Cortex of kidney (tissue), 1 donor: ENCODE measurements around the gene JAZF1.

Experiments
- DNase-seq: peaks from one replicate; lab custom pipeline; 2025; lab: John Stamatoyannopoulos, UW

JAZF1 gene

DNA sequence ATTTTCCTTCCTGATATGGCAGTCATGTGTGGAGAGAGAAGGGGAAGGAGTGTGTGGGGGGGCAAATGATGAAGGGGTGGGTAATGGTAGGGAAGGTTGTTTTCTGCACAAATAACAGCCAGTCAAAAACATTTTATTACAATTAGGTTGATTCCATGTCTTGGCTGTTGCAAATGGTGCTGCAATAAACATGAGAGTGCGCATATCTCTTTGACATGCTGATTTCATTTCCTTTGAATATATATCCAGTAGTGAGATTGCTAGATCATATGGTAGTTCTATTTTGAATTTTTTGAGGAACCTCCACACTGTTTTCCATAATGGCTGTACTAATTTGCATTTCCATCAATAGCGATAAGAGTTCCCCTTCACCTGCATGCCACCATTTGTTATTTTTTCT, 10.6 kb upstream of the JAZF1 start:
- DNase-seq, result no peak

DNA sequence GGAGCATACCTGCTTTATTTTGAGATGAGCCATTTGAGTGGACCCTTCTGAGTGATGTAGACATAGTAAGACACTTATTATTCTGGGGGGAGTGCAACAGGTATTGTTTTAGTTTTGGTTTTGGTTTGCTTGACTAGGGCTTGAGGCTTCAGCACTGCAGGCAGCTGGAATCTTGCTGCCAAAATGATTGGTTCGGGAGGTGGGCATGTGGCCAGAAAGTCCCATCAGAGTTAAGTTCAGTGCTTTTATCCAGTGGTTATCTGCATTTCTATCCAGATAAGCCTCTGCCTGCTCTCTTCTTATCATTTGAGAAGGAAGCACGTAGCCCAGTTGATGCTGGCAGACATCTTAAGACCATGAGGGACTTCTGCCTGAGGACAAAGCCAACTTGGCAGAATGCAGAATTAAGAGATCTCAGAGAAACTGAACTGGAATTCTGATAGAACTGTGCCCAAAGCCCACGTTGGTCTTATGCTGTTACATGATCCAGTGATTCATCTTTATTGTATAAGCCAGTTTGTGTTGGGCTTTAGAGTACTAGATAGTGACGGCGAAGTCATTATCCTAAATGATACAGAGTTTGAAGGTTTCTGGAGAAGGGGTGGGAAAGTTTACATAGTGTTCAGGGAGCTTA, 9.6 kb upstream of the JAZF1 start:
- DNase-seq, result no peak

DNA sequence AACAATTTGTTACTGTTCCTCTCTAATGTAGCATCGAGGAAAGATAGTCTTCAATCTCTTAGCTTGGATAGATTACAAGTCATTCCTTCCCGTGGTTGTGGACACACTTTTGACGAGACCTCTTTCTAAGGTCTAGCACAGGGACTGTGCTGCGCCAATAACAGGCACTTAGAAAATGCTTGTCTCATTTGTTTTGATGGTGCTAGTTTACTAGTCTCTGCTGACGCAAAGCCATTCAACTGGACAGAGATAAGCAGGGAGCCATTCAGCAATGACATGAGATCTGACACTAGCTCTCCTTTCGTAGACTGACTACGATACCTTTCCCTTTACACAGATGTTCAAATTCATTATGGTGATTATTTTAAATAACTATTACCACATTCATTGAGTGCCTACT, 6.4 kb upstream of the JAZF1 start:
- DNase-seq, result no peak

DNA sequence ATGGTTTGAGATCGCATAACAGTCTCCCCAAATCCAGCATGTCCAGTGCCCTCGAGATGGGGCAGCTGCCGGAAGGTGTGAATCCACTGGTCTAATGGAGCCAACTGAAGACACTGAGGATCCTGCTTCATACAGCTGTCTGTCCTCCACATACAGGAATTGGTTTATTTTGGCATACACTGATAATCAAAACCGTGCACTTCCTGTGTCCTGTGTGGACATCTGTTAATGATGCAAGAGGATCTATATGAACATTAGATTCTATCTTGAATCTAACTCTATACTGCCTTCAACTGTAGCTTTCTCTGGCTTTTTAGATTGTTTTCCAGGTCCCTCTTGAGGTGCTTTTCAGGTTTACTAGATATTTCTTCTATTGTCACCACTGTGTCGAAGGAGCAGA, 3.0 kb upstream of the JAZF1 start:
- no peak for DNase-seq

DNA sequence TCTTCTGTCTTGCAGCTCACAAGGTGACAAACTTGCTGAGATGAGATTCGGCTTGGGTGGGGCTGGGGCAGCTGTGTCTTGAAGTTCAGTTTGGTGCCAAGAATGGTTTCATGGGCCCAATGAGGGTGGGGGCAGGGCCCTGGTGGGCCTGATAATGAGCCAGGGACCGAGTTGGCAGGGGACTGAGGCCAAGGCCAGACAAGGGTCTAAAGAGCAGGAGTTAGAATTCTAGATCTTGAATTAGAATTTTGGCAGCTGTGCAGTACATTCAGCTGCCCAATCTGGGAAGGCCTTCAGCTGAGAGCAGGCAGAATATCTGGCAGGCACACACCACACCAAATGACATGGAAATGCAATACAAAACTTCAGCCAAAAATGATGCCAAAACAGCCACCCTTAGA, 1.5 kb upstream of the JAZF1 start:
- no peak for DNase-seq

DNA sequence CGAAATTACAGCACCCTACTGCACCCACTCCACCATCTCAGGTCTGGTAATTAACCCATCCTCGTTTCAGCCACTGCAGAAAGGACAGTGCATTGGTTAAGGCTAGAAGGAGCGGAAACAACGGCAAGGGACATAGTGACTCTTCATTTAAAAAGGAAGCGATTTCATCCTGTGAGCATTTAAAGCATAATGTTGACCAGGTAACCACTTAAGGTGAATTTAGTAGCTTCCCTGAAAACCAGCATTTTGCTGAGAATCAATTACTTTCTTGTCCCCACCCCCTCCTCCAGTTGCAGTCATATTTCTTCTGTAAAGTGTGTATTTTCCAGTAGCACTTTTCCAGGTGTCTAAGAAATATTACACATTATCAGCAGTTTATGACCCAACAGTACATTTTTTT, 821 bp upstream of the JAZF1 start:
- no peak for DNase-seq

DNA sequence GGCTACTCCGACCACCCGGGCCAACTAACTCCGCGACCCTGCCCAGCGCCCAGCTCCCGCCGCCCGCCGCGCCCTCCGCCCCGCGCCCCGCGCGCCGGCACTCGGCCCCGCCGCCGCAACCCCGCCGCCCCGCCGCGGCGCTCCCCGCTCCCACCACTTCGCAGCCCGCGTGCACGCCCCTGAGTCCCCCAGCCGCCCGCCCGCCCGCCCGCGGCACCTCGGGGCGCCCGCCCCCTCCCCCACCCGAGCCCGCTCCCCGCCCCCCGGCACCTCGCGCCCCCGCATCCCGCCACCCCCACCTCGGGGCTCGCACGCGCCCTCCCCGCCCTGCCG, 598 bp downstream of the JAZF1 start:
- no peak for DNase-seq

DNA sequence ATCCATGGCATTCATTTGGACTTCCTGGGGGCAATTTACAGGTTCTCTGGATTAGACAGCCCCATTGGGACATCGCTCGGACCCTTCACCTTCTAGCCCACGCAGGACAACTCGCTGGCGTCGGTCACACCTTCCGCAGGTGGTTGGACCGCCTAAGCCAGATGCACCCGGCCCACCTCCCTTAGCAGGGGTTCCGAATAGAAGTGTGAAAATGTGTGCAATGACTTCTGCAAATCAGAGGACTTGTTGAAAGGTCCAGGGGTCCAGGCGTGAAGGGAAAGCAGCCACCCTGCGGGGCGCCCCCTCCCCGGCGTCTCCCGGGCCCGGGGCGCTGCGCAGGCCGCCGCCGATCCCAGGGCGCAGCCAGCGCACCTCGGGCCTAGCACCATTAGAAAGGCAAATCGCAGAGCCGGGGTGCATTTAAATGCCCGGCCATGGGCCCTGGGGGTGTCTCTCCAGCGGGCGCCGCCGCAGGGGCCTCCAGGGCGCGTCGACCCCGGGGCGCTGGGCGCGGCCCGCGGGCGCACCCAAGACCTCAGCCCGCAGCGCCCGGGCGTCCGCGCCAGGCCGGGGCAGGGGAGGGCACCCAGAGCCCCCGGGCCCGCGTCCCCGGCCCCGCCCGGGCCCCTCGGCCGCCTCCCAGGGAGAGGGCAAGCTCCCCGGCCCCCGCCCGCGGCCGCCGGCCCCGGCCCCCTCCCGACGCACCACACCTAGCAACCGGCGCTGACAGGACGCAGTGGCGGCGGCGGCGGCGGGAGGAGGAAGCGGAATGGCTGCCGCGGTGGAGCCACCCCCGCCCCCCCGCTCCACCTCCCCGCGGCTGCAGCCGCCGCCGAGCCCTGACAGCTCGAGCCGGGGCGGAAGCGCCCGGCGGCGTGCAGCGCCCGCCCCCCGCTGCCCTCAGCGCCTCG, 1.2 kb downstream of the JAZF1 start:
- no peak for DNase-seq

DNA sequence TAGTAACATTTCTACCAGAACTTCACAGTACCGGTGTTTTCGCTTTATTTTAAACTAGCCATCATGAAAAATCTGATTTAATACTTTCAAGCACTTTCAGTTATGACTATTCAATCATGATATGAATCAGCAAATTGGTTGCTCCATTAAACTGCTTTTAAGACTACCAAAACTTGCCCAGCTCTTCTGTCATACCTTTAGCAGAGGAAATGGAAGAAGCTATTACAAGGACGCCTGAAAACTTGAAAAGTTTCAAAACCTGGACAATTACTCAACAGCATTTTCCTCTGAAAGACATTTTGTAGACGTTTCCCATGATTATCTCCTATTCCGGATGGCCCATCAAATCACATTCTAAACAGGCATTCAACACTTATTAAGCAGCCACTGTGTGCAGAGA, 2.0 kb downstream of the JAZF1 start:
- no peak for DNase-seq

DNA sequence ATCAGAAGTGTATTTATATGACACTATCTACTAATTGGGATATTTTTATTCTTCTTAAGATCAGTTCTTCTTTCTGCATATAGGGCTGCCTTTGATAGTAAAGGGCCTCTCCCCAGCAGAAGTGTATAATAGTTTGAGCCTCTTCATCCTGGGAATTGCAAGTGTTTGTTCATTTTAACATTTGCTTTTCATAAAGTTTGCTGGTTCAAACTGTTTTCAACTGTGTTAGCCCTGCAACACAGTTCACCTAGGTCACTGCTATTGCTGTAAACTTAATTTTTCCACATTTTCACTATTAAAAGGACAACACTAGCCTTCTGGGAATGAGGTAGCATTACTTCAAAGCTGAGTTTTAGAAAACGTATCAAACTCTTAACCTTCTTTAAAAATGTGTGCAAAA, 2.8 kb downstream of the JAZF1 start:
- DNase-seq, result no peak

DNA sequence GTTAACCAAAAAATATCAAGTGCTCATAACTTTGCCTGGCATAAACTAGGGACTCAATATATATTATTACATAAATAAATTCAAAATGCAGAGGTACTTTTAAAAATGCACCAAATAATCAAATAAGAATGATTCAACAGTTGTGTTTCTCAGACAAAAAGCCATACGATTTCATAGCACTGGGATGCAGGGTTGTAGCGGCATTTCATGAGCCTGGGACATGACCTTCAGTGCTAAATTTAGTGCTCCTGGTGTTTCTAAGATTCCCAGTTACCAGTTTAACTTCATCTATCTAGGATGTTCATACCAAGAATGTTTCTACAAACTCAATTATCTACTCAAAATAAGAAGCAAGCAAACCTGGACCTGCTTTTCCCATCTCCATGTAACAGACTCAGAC, 4.0 kb downstream of the JAZF1 start:
- no peak for DNase-seq

DNA sequence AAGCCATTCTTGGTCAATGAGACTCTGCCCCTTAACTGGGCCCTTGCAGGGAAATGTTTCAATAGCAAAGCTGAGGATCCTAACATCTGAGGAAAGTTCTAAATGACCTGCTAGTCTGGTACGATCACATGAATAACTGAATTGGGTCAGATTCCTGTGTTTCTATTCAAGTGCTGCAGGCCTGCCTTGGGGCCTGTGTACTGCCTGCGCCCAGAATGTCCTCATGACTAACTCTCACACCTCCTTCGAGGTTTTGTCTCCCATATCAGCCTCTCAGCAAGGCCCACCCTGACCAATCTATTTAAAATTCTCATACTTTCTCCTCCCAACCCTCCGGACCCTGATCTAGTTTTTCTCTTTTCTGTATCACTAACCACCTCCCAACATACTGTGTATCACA, 4.4 kb downstream of the JAZF1 start:
- DNase-seq, result no peak

DNA sequence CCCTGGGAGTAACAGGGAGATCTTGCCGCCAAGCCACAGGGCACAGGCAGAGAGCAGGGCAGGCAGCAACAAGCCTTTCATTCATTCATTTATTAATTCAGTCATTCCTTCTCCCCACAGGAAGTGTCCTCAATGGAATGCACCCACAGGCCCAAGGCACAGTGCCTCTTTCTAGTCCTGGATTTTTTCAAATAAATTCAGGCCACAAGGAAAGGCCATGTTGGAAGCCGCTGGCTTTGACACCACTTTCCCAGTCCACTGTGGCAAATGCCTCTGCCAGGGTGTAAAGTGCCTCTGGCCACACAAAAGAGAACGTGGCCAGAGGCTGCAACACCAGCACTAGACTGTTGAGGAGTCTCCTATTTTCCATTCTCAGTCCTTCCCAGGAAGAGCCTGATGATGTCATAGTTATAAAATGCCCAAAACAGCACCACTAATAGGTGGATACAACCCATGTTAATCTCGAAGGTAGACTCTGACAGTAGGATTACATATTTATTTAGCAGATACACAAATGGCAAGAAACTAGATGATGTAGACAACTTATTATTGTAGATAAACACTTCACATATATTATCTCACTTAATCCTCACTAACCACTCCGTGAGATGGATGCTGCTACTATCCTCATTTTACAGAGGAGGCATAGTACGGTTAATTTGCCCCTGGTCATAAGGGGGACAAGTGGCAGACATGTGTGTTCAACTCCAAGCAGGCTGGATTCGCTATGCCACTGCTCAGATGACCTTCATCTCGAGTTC, 5.5 kb downstream of the JAZF1 start:
- DNase-seq, result no peak

DNA sequence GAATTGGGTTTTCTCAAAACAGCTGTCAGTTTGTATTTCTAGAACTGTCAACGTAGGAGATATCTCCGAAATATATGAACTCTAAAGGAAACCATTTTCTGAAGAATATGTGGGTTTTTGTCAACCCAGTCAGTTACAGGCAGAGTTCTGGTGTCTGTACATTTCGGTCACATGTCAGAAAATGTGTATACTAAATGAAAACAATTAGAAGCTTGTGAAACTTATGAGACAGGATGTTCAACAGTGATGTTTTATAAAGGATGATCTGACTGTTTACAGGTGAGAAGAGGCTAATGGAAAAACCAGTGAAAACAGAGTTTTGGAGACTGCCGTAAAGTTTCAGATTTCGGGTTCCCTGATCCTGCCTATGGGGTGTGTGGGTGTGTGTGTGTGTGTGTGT, 6.2 kb downstream of the JAZF1 start:
- DNase-seq, result no peak

DNA sequence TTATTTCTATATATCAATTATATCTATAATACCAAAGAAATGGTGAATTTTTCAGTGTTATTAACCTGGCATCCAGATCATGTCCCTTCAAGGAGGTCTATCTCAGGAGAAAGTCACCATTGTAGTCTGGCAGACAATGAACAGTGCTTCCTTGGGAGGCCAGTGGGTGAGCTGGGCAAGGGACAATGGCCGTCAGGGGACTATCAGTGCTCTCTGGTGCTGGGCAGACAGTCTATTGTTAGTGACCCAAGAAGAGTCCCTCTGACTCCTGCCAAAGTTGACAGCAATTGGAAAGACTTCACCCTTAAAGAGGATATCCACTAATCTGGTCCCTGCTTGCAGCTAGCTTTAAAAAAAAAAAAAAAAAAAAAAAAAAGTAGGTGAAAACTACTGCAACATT, 7.1 kb downstream of the JAZF1 start:
- DNase-seq, result no peak

DNA sequence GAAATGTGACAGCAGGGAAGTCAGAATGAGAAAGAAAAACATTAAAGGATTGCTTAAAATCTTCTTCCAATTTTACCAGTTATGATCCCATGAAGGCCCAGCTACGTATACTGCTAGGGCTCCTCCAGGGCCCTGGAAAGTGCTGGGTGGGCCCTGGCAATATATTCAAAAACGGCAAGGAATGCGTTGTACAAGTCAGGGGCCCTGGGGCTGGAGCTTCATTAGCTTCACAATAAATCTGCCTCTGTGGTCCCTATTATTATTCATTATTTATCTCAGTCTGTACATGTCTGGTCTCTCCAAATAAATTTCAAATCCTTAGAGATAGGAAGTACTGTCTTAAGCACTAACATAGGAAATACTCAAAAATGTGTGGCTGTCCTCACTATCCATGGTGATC, 7.6 kb downstream of the JAZF1 start:
- no peak for DNase-seq

DNA sequence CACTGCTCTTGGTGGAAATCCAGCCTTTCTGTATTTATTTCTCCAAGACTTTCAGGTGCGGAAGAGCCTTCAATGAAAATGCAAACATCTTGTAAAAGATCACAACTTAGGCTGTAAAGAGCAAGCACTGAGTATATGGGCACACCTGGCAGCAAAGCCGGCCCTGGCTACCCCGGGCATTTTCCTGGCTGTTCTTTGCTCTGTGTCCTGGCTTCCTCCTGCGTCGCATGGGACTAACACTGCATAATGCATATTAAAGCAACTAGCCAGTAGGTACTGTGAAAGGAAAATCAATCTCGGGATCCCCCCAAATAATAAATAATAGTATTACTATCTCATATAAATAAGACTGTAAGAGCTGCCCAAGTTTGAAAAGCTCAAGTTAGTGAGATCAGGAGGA, 9.9 kb downstream of the JAZF1 start:
- no peak for DNase-seq

DNA sequence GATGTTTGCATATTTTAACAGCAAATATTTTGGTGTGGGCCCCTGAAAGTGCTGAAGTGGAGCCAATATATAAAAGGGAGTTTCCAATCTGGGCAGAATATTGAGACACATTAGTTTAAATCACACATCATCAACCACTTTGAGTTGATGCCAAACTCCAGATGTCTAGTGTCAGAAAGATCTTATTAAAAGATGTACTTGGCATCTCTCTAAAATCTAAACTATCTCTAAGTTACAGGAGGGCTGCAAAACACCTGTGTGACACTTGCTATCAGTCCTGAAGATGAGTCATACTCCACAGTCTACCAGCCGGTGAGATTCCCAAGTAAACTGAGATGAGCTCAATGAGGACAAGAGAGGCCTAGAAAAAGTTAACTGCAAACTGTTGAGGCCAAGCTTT, 11.4 kb downstream of the JAZF1 start:
- DNase-seq, result no peak

DNA sequence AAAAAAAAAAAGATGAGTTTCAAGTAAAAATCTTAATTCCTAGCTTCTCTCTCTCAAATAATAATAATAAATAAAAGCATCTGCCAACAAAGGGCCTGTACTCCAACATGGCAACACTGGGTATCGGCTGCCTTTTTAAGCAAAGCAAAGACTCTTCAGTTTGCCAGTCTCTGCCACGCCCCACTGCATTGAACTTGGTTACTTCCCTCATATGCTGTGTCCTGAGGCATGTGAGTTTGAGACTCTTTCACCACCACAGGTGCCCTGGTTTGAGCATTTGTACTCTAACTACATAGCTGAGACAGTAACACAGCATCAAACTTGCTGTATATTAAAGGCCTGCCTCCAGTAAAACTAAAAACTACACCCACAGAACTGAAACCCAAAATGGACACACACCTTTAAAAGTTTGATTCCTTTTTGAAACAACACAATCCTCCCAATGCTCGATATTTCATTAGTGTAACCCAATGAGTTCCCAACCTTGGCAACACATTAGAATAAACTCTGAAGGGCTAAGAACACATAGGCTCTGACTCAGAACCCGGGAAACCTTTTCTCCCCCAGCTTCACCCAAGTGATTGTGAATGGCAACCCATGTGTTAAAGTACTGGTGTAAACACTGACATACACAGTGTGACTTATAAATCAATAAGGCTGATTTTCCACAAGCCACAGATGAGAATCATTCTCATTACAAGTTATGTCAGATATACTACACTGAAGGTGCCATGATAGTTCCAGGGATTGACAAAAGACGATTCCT, 12.0 kb downstream of the JAZF1 start:
- DNase-seq, result no peak

DNA sequence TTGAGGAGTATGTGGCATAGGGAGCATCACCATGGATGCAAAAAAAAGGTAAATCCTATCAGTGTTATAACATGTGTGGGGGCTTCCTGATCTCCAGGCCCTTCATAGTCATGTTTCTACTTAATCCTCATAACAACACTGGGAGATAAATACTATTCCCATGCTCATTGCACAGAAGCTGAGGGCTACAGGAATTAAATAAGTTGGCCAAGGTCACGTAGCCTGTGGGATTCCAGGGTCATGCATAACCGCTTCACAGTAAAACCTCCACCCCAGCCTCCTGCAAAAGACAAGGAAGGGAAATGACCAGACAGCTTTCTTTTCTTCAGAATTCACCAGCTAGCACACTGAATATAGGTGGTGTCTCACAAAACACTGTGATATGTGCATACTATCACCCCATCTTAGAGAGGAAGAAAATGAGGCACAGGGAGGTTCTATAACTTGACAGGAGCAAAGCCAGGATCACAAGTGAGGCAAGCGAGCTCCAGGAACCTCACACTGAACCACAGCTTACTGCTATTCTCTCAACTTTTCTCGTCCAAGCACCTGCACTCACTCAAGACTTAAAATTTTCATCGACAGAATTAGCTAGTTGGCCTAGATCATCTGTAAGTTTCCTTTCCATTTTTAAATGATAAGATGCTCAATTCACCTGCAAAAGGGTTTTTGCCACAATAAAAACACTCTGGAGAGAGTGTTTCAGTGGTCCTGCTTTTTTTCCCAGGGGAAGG, 13.4 kb downstream of the JAZF1 start:
- DNase-seq, result no peak
